Activated naive CD8-positive, alpha-beta T cell treated with anti-CD3 and anti-CD28 coated beads, Interleukin-2, amount 50 U/mL, for 24 hours (primary cell): ENCODE results near the gene PPP1R3F.

ENCODE experiments used
- ATAC-seq: fragments of 150-1000 bp; cut with Tn5 transposase; one replicate; pipeline ENCODE4 v1.10.0; 2021
- DNase-seq: peaks from one replicate; pipeline ENCODE4 v3.0.0; 2021
- H3K27ac Mint-ChIP-seq: one replicate; pipeline ENCODE4 v1.8.0; 2021; ENCODE audit warnings: mild to moderate bottlenecking, mixed read lengths
- H3K27me3 Mint-ChIP-seq: one replicate; pipeline ENCODE4 v1.8.0; 2021; ENCODE audit warnings: mixed read lengths
- H3K36me3 Mint-ChIP-seq: one replicate; pipeline ENCODE4 v1.8.0; 2021; ENCODE audit warnings: low read depth, mixed read lengths
- H3K4me1 Mint-ChIP-seq: one replicate; pipeline ENCODE4 v1.8.0; 2021; ENCODE audit warnings: mixed read lengths
- H3K4me3 Mint-ChIP-seq: one replicate; pipeline ENCODE4 v1.8.0; 2021; ENCODE audit warnings: mild to moderate bottlenecking, moderate library complexity, mixed read lengths
- H3K9me3 Mint-ChIP-seq: one replicate; pipeline ENCODE4 v1.8.0; 2021; ENCODE audit warnings: mixed read lengths

Gene PPP1R3F

DNA sequence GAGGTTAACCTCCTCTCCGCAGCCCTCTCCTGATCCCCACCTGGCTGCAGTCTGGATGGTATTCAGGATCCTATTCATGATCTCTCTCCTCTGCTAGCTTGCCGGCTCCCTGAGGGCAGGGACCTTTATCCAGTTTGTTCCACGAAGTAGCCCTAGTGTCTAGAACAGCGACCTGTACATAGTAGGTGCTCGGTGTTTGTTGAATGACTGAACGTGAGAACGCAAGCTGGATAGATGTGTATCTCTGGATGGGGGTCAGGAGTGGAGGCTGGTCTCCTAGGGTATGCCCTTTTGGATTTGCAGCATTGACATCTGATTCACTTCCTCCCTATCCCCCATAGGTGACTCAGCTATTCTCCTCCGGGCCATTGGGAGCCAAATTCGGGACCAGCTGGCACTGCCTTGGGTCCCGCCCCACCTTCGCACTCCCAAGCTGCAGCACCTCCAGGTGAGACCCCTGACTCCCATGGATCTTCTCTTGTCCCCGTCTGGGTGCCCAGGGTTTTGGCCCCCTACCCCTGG, 27.0 kb upstream of the PPP1R3F start:
- DNase-seq = no peak
- Mint-ChIP-seq H3K9me3 (no peaks in the 10 kb centered on the region), H3K4me3 (no peak overlapping the region), H3K27ac (no peak overlapping the region), H3K4me1 (peaks cover 5% of the 10 kb centered on the region), H3K27me3 (no peaks in the 10 kb centered on the region), H3K36me3 (peaks cover 7% of the 10 kb centered on the region)
- no peak for ATAC-seq

GRCh38 chrX:49243166-49243565, 26.4 kb upstream of the PPP1R3F start:
- no peaks in the 10 kb centered on the region for H3K27me3 Mint-ChIP-seq
- H3K27ac Mint-ChIP-seq = no peak overlapping the region
- H3K4me3 Mint-ChIP-seq = no peak overlapping the region
- H3K9me3 Mint-ChIP-seq = no peaks in the 10 kb centered on the region
- ATAC-seq (no peak), DNase-seq (no peak)
- peaks cover 7% of the 10 kb centered on the region for H3K36me3 Mint-ChIP-seq
- peaks cover 5% of the 10 kb centered on the region for H3K4me1 Mint-ChIP-seq

DNA sequence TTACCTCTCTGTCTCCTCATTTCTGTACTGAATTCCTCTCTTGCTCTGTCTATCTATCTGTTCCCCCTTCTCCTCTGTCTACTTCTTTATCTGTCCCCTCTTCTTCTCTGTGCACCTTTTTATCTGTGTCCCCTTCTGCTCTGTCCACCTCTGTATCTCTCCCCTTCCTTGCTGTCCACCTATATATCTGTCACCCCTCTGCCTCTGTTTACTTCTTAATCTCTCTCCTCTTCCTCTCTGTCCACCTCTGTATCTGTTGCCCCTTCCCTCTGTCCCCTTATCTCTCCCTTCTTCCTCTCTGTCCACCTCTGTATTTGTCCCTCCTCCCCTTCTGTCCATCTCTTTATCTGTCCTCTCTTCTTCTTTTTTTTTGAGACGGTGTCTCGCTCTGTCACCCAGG, 25.4 kb upstream of the PPP1R3F start:
- DNase-seq (no peak), ATAC-seq (no peak)
- Mint-ChIP-seq H3K9me3 (no peaks in the 10 kb centered on the region), H3K27me3 (no peaks in the 10 kb centered on the region), H3K4me1 (peaks cover 3% of the 10 kb centered on the region), H3K36me3 (peaks cover 9% of the 10 kb centered on the region), H3K4me3 (no peak overlapping the region), H3K27ac (no peak overlapping the region)

GRCh38 chrX:49246541-49246940, 23.1 kb upstream of the PPP1R3F start:
- no peak overlapping the region for H3K4me3 Mint-ChIP-seq
- ATAC-seq (no peak), DNase-seq (no peak)
- peaks cover 12% of the 10 kb centered on the region for H3K36me3 Mint-ChIP-seq
- no peaks in the 10 kb centered on the region for H3K9me3 Mint-ChIP-seq
- H3K4me1 Mint-ChIP-seq = peaks cover 6% of the 10 kb centered on the region
- H3K27me3 Mint-ChIP-seq = no peaks in the 10 kb centered on the region
- no peak overlapping the region for H3K27ac Mint-ChIP-seq

DNA sequence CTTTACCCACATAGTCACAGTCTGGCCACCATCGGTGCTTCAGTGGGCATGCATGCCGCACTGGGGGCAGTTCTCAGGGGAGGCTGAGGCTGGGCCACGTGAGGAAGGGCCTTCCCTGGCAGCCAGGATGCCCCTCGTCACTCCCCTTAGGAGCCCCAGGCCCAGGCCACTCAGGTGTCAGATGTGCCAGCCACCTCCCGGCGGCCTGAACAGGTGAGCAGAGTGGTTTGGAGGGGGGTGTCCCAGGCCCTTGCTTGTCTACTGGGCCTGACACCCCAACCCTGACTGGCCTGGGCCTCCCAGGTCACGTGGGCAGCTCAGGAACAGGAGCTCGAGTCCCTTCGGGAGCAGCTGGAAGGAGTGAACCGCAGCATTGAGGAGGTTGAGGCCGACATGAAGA, 22.2 kb upstream of the PPP1R3F start:
- H3K27me3 Mint-ChIP-seq = no peaks in the 10 kb centered on the region
- H3K27ac Mint-ChIP-seq = no peak overlapping the region
- no peak overlapping the region for H3K4me3 Mint-ChIP-seq
- peaks cover 6% of the 10 kb centered on the region for H3K4me1 Mint-ChIP-seq
- ATAC-seq (no peak), DNase-seq (no peak)
- no peaks in the 10 kb centered on the region for H3K9me3 Mint-ChIP-seq
- peaks cover 12% of the 10 kb centered on the region for H3K36me3 Mint-ChIP-seq

- Mint-ChIP-seq H3K4me1 (peaks cover 6% of the 10 kb centered on the region), H3K27me3 (no peaks in the 10 kb centered on the region), H3K9me3 (no peaks in the 10 kb centered on the region), H3K27ac (no peak overlapping the region), H3K36me3 (peaks cover 10% of the 10 kb centered on the region), H3K4me3 (no peak overlapping the region)
- DNase-seq (no peak), ATAC-seq (no peak)
Observed at GRCh38 chrX:49247916-49248811, 21.4 kb upstream of the PPP1R3F start.

DNA sequence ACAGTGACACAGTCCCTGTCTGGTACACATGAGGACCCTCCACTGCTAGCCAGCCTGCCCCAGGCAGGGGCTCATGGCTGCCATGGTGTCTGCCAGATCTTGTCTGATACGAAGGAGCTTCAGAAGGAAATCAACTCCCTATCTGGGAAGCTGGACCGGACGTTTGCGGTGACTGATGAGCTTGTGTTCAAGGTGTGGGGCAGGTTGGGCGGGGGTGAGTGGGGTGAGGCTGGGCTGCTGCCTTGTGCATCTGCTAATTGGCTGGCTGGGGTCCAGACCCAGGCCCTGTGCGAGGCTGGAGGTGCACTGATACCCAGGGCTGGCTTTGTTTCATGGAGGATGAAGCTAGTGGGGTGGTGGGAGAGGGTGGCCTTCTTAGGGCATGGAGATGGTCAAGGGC, 20.5 kb upstream of the PPP1R3F start:
- DNase-seq (no peak), ATAC-seq (no peak)
- no peaks in the 10 kb centered on the region for H3K9me3 Mint-ChIP-seq
- peaks cover 6% of the 10 kb centered on the region for H3K4me1 Mint-ChIP-seq
- peaks cover 6% of the 10 kb centered on the region for H3K36me3 Mint-ChIP-seq
- H3K4me3 Mint-ChIP-seq = no peak overlapping the region
- H3K27me3 Mint-ChIP-seq = no peaks in the 10 kb centered on the region
- H3K27ac Mint-ChIP-seq = no peak overlapping the region

DNA sequence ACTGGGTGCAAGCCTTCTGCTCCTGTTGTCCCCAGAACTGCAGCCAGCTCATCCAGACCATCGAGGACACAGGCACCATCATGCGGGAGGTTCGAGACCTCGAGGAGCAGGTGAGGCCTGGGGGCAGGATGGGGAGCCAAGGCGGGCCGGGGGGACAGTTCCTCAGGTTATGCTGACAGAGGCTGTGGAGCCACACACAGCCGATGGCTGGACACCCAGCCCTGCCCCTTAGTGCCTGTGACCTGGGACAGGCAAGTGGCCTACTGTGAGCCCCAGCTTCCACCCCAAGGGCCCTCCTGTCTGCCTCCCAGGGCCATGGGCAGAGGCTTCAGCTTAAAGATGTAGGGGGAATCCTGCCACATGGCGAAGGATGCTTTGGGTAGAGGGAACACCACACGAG, 20.0 kb upstream of the PPP1R3F start:
- Mint-ChIP-seq H3K4me3 (no peak overlapping the region), H3K4me1 (peaks cover 6% of the 10 kb centered on the region), H3K36me3 (peaks cover 5% of the 10 kb centered on the region), H3K27ac (no peak overlapping the region), H3K27me3 (no peaks in the 10 kb centered on the region), H3K9me3 (no peaks in the 10 kb centered on the region)
- DNase-seq = no peak
- ATAC-seq = no peak

- no peak for ATAC-seq
- no peak for DNase-seq
- Mint-ChIP-seq H3K27ac (no peak overlapping the region), H3K27me3 (no peaks in the 10 kb centered on the region), H3K4me3 (no peak overlapping the region), H3K36me3 (peaks cover 5% of the 10 kb centered on the region), H3K9me3 (no peaks in the 10 kb centered on the region), H3K4me1 (peaks cover 6% of the 10 kb centered on the region)
Observed at GRCh38 chrX:49250066-49250465, 19.5 kb upstream of the PPP1R3F start.

DNA sequence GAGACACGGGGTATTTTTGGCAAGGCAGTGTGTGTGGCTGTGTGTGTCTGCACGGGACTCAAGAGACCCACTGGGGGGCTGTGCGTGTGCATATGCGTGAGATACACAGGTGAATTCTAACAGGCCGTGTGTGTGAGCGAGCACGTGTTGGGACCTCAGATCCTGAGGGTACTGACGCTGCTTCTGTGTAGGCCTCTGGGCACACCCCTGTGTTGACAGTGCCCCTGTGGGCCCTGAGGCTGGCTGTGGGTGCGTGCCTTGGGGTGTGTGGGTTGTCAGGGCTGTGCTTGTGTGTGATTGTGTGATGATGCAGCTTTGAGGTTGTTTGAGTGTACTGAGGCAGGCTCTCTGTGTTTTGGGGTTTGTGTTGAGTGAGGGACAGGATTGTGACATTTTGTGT, 19.0 kb upstream of the PPP1R3F start:
- no peak for ATAC-seq
- H3K27ac Mint-ChIP-seq = peak overlapping the region; percentile 73
- H3K9me3 Mint-ChIP-seq = no peaks in the 10 kb centered on the region
- H3K36me3 Mint-ChIP-seq = peaks cover 5% of the 10 kb centered on the region
- no peaks in the 10 kb centered on the region for H3K27me3 Mint-ChIP-seq
- DNase-seq = no peak
- no peak overlapping the region for H3K4me3 Mint-ChIP-seq
- peaks cover 6% of the 10 kb centered on the region for H3K4me1 Mint-ChIP-seq

DNA sequence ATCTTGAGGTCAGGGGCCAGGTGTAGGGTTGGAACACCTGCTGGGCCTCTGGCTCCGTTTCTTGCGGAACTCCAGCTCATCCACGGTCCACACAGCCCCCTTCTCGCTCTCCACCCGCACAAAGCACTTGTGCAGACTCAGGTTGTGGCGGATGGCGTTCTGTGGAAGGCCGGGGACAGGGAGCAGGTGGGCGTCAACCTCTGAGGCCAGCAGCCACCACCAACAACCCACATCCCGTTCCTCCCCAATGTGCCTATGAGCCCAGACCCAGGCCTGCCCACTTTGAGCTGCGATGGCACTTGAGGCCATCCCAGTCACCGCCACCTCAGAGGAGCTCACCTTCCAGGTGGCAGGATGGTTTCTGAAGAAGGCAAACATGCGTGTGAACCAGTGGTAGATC, 18.3 kb upstream of the PPP1R3F start:
- Mint-ChIP-seq H3K27me3 (no peaks in the 10 kb centered on the region), H3K9me3 (no peaks in the 10 kb centered on the region), H3K27ac (no peak overlapping the region), H3K4me3 (no peak overlapping the region), H3K4me1 (peaks cover 6% of the 10 kb centered on the region), H3K36me3 (peaks cover 5% of the 10 kb centered on the region)
- ATAC-seq (no peak), DNase-seq (no peak)

DNA sequence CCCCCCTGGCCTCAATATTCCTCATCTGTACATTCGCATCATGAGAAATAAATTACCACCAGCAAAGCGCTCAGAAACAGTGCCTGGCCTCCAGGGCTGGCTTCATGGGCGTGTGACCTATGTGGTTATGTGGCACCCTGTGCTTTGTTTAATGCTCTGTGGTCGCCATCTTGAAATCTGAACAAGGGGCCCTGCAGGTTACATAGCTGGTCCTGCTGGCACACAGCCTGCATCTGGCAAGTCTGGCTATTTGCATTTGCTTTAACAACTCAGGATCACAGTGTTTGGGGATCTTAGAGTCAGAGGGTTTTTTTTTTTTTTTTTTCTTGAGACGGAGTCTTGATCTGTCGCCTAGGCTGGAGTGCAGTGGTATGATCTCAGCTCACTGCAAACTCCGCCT, 15.0 kb upstream of the PPP1R3F start:
- Mint-ChIP-seq H3K27me3 (no peaks in the 10 kb centered on the region), H3K27ac (no peak overlapping the region), H3K36me3 (peaks cover 2% of the 10 kb centered on the region), H3K4me3 (no peak overlapping the region), H3K4me1 (peaks cover 24% of the 10 kb centered on the region), H3K9me3 (no peaks in the 10 kb centered on the region)
- DNase-seq = no peak
- ATAC-seq = no peak

DNA sequence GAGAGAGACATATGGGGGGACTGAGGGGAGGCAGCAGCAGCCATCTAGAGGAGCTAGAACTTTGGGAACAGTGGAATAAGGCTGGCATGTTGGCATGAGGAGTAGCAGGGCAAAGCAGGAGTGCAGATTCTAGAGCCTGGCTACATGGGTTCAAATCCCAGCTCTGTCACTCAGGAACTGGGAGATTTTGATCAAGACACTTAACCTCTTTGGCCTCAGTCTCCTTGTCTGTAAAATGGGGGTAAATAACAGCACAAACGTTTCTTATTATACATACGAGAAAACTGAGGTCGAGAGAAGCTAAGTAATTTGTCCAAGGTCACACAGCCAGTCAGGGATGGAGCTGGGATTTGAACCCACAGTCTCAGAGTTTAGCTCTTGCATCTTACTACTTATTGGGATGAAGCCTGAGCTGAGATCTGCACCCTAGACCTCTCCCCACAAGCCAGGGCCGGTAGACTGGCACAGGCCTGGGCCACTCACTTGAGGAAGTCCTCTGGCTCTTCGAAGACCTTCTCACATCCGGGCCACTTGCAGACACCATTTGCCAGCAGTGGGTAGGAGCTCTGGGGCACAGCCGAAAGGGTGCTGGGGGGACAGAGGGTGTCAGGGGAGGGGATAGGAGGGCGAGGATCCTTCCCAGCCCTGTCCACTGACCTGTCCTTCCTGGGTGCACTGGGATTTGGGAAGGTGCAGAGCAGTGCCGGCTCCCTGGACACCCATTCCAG, 13.2 kb upstream of the PPP1R3F start:
- H3K4me3 Mint-ChIP-seq = no peak overlapping the region
- H3K9me3 Mint-ChIP-seq = no peaks in the 10 kb centered on the region
- H3K4me1 Mint-ChIP-seq = peaks cover 21% of the 10 kb centered on the region
- H3K27me3 Mint-ChIP-seq = no peaks in the 10 kb centered on the region
- no peak overlapping the region for H3K27ac Mint-ChIP-seq
- no peaks in the 10 kb centered on the region for H3K36me3 Mint-ChIP-seq
- DNase-seq (no peak), ATAC-seq (no peak)

GRCh38 chrX:49257074-49257790, 12.4 kb upstream of the PPP1R3F start:
- H3K4me1 Mint-ChIP-seq = peaks cover 27% of the 10 kb centered on the region
- H3K27me3 Mint-ChIP-seq = no peaks in the 10 kb centered on the region
- H3K36me3 Mint-ChIP-seq = no peaks in the 10 kb centered on the region
- peak overlapping the region; percentile 52 for H3K27ac Mint-ChIP-seq
- ATAC-seq (peak; percentile 48), DNase-seq (no peak)
- peak overlapping the region; percentile 14 for H3K4me3 Mint-ChIP-seq
- H3K9me3 Mint-ChIP-seq = no peaks in the 10 kb centered on the region
